Stimulated activated CD8-positive, alpha-beta memory T cell treated with anti-CD3 and anti-CD28 coated beads, Interleukin-7, amount 100 ng/mL, for 1 hour (primary cell): ENCODE measurements around the gene NOVA2.
A peak's percentile ranks its signal among the peaks of the same experiment; 100 is the strongest.
"Not testable (repeated sequence)": the region's sequence is repeated elsewhere in the genome, so short reads cannot be mapped to it uniquely, and the experiment has no call there.

Experiments used
- DNase-seq, 2 donors: peaks; one replicate each; pipeline ENCODE4 v3.0.0-alpha.2; 2020; ENCODE audit warnings: low read depth in 2 of 2

Gene NOVA2

DNA sequence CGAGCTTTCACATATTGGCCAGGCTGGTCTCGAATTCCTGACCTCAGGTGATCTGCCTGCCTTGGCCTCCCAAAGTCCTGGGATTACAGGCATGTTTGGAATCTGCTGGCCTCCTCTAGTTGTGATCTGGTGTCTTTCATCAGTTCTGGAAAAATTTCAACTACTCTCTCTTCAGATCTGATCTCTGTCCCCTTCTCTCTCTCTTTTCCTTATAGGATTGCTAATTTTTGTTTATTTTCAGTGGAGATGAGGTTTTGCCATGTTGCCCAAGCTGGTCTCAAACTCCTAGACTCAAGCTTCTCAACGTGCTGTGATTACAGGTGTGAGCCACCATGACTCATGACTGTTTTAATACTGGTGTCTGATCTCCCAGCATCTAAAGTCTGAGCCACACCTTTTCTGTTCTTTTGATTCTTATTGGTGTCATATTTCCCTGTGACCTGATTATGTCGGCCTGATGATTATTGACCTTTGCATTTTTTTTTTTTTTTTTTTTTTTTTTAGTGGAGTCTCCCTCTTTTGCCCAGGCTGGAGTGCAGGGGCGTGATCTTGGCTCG is 48.7 kb downstream of the NOVA2 start:
- no peak for DNase-seq

DNA sequence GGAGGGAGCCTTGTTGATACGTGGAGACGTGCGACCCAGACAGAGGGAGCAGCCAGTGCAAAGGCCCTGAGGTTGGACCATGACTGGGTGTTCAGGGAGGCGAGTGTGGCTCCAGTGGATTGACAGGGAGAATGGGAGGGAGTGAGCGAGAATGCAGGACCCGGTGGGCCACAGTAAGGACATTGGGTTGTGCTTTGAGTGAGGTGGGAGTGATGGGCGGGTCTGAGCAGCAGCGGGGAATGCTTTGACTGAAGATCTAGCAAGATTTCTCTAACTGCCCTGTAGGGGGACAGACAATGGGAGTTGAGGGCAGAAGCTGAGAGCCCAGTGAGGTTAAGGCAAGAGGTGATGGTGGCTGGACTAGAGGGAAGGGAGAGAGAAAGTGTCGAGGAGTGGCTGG is 51.4 kb downstream of the NOVA2 start:
- DNase-seq: no peak

DNA sequence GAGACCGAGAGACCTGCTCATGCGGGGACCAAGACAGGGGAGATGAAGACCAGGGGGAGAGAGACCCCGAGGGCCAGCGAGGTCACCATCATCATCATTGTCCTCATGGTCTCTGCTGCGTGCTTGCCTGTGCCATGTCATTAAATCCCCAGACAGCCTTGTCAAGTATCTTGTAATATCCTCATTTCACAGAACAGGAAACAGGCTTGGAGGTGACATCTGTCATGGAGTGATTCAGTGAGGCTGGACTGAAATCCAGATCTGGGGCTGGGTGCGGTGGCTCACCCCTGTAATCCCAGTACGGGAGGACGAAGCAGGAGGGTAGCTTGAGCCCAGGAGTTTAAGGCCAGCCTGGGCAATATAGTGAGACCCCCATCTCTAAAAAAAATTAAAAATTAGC is 53.2 kb downstream of the NOVA2 start:
- DNase-seq: no peak

DNA sequence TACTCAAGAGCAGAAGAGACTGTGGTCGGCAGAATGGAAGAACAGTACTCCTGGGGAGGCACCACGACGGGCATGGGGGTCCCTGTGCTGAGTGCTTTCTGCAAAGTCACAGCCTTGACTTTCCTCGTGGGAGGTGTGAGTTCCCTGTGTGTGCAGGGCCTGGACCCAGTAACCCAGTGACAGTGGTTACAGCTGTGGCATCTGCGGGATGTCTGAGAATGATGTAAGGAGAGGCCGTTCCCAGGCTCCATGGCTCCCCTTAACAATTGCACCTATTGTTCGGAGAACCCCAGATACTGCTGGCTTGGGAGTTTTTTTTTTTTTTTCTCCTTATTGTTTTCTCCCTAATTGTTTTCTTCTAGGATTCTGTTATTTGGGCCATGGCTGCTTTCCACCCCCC is 54.0 kb downstream of the NOVA2 start:
- DNase-seq: no peak

DNA sequence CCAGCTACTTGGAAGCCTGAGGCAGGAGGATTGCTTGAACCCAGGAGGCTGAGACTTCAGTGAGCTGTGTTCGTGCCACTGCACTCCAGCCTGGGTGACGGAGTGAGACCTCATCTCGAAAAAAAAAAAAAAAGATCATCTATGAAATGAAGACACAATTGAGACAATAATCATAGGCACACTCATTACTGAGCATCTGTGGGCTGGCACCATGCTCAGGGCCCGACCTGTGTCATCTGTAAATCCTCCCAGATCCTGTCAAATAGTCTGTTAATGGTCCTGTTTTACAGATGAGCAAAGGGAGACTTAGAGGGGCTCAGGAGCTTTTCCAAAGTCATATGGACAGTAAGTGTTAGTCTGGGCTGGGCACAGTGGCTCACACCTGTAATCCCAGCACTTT is 54.9 kb downstream of the NOVA2 start:
- DNase-seq: no peak

DNA sequence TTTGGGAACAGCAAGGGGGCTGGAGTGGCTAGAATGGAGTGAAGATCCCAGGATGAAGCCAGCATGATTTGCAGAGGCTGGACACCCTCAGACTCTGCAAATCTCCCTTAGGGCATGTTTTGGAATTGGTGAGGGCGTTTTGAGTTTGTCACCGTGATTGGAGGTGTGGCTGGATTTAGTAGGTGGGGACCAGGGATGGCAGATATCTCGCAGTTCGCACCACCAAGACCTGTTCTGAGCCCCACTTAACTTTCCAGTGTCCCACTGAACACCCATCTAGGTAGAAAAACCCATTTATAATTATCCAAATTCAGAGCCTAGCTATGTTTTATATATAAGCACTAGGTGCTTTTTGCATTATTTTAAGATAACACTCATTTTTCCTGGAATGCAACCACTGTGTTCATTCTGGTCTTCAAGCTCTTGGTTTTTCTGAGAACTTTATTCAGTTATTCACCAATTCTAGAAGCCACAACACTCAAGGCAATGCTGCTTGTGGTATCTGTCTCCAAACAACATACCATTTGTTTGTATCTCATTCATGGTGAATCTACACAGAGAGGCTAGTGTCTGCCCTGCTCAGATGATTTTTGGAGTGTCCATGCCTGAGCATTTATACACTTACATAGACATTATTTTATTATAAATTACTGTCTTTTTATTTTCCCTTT is 56.1 kb downstream of the NOVA2 start:
- no peak for DNase-seq

DNA sequence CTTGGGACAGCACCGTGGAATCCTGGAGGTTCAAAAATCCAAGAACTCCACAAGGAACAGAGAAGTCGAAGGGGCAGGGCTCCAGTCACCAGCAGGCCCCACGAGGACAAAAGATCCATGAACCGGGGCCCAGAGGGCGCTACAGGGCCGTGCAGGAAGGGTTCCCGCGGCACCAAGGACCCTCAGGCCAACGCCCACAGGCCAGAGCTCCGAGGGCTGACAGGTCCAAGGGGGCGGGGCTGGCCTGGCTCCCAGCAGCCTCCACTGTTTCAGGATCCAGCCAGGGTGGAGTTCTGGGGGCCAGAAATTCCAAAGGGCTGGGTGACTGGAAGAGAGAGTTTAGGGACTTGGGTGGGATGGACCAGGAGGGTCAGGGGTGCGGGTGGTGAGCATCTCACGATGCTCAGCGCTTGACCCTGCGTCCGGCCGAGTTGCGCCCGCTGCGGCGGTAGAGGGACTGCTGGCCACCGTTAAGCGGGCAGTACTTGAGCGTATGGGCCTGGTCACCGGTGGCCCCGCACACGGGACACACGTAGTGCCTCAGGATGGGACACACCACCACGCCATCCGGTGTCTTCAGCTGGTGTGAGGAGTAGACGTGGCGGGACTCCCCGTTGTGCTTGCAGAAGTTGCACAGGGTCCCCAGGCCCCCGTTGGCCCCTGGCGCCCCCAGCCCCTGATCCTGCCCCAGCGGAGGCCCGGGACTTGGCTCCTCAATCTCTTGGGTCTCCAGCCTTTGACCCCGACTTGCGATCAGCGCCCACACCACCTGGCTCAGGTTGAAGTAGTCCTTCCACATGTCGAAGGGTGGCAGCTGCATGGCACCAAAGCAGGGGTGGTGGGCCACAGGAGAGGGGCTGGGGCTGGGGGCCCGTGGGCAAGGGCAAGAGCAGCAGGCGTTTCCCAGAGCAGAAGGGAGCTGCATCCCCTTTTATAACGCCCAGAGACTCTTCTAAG is 59.5 kb downstream of the NOVA2 start, which contains the start of gene NANOS2:
Gene NANOS2, minus strand, starts transcription at position 905 of the 957 bp plus-strand sequence. Its CDS starts 85 bp downstream, at position 820.
- no peak for DNase-seq

DNA sequence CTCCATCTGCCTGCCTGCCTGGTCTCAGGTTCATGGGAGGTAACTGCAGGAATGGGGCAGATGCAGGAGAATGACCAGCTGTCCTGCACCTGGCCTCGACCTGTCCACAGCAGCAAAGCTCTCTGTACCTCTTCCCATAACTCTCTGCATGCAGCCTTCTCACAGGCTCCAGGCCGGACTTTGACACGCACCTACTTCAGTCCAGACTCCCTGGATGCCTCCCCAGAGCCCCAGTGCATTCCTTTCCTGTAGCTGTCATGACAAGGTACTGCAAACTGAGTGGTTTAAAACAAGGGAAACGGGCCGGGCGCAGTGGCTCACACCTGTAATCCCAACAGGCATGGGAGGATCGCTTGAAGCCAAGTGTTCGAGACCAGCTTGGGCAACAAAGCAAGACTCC is 62.4 kb downstream of the NOVA2 start:
- no peak for DNase-seq

DNA sequence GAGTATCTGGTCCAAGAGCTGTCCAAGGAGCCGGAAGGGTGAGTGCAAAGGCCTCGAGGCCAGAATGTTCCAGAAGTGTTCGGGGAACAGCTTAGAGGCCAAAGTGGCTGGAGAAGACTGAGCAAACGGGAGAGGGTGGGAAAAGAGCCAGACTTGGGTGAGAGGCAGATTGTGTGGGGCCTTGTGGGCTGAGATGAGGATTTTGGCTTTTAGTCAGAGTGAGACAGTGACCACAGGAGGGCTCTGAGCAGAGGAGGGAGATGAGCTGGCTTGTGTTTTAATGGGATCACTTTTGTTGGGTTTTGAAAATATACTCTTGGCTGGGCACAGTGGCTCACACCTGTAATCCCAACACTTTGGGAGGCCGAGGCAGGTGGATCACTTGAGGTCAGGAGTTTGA is 64.7 kb downstream of the NOVA2 start:
- DNase-seq: no peak

DNA sequence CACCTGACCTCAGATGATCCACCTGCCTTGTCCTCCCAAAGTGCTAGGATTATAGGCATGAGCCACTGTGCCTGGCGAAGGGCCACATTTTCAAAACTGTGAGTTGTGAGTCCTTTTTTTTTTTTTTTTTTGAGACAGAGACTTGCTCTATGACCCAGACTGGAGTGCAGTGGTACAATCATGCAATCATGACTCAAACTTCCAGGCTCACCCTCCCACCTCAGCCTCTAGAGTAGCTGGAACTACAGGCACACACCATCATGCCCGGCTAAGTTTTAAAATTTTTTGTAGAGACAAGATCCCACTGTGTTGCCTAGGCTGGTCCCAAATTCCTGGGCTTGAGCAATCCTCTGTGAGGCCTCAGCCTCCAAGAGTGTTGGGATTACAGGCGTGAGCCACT is 67.4 kb downstream of the NOVA2 start:
- no peak for DNase-seq

DNA sequence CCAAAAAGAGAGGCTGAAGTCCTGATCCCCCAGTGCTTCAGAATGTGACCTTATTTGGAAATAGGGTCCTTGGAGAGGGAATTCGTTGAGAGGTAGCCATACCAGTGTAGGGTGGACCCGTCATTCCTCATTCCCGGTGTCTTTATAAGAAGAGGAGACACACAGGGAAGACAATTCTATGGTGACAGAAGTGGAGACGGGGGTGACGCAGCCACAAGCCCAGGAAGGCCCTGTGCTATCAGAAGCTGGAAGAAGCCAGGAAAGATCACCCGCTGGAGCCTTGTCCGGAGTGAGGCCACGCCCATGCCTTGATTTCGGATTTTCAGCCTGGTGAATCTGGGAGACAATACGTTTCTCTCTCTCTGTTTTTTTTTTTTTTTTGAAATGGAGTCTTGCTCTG is 68.7 kb downstream of the NOVA2 start:
- DNase-seq: no peak

DNA sequence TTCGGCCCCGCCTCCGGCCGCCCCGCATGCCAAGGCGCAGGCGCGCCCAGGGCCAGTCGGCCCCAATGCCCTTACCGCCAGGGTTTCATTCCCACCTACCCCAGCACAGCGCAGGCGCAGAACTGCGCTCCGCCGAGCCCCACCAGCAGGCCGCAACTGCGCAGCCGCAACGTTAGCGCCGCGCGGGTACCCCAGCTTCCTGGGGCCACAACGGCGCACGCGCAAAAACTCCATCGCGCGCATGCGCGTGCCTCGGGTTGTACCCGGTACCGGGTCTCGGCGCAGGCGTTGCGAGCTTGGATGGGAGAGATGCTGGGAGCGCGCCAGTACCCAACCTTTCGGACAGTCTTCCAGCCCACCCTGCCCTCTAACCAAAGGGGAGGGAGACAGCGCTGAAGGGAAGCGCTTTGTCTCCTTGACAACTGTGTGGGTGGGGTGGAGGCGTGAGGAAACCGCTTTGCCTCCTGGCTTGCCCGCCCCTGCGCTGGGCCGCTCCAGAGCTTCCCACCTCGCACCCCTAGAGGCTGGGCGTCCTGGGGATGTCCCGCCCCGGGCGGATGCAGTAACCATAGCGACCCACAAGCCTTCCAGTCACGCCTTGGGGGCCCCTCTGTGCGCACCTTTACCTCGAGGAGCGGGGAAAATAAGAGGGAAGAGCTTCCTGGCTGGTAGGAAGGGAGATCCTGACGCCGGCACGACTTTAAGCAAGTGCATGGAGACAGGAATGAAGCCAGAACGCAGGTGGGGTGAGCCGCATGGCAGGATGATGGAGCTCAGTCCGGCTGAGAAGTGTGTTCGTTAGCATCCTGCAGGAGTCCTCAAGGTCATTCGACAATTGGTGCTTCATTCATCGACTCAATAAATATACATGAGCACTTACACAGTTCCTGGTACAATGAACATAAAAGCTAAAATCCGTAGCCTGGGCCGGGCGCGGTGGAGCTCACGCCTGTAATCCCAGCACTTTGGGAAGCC is 70.7 kb downstream of the NOVA2 start:
- DNase-seq: peak; percentile 99

DNA sequence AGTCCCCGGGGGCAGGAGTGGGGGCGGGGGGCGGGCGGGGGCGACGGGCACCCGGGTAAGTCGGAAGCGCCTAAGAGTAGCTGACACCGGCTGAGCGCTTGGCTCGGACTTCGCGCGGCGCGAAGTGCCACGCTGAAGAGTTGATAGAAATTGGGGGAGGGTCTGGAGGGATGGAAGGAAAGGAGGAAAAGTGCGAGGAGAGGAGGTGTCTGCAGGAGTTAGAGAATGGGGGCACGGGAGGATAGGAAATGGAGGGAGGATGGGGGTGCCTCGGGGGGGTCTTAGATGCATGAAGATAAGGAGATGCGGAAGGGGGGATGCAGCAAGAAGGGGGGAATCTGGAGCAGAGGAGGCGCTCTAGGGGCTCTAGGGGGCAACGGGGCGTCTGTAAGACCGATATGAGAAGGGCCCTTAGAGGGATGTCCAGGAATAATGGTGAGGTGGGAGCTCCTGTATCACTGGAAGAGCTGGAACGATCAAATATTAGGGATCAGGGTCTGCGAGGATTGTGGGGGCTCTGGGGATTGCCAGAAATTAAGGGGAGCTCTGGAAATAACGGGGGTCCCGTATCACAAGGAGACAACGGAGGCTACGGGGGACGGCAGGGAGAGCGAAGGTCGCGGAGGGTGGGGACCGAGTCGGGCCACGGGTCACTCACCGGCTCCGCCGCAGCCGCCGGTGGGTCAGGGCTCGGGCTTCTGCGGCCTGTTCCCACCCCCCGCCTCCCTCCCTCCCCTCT is 71.6 kb downstream of the NOVA2 start, which contains the start of gene MYPOP:
Gene MYPOP, minus strand, starts transcription at position 702 of the 739 bp plus-strand sequence. CDS start 840 bp downstream, outside the sequence.
- DNase-seq: no peak

DNA sequence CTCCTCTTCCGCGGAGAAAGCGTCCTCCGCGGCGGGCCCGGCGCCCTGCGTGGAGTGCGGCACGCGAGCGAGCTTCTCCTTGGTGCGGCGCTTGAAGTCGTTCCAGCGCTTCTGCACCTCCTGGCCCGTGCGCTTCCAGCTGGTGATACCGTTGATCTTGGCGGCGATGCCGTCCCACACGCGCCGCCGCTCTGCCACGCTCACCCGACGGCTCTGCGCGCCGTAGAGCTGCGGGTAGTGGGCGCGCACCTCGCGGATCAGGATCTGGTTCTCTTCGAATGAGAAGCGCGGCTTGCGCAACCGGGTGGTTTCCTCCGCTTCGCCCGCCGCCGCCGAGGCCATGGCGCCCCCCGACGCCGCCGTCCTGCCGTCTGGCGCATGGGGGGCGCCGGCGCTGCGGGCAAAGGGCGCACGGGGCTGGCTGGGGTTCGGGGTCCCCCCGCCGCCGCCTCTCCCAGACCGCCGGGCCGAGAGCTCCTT is 72.2 kb downstream of the NOVA2 start:
- DNase-seq: no peak

DNA sequence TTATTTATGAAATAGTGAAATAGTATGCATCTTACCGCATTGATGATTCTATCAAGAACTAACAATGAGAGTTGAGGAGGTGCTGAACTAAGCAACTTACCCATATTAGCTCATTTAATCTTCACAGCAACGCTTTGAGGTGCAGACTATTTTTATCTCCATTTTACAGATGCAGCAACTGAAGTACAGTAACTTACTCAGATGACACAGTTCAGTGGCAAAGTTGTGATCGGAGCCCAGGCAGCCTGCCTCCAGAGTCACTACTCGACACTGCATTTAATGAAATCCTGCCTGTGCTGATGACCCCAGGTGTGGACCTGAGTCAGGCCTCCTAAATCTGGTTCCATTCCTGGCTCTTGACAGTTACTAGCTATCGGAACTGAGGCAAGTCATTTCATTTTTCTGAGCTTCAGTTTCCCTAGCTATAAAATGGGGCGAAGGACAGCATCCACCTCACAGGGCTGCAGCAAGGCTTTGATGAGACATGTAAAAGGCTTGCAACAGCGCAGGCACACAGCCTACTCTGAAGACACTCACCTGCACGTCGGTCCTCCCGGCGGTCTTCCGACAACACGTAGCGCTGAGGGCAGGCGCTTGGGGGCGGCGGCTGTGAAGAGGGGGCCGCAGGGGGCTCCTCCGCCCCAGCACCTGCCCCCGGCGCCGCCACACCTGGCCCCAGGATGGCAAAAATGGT is 72.8 kb downstream of the NOVA2 start:
- no peak for DNase-seq

DNA sequence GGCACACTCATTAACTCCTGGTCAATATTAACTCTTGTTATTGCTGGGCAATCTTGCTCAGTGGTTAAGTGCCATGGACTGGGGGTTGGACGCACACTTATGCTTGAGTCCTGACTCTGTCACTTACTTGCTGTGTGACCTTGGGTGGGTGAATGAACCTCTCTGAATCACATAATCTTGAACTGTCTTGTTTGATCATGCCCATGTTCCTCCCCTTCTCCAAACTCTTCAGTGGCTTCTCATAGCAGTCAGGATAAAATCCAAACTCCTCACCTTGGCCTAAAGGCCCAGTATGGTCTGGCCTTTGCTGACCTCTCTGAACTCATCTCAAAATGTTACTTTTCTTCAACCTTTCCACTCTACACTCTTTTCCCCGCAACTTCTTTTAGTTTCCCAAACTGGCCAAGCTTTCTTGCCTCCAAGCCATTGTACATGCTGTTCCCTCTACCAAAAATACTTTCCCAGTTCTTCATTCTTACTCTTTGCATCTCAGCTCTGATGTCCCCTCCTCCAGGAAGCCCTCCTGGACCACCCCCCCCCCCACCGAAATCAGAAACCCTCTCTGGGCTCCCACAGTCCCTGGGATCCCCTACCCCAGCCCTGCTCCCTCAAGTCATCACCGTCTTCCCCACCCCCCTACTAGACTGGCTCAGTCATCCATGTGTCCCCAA is 73.6 kb downstream of the NOVA2 start:
- DNase-seq: no peak

DNA sequence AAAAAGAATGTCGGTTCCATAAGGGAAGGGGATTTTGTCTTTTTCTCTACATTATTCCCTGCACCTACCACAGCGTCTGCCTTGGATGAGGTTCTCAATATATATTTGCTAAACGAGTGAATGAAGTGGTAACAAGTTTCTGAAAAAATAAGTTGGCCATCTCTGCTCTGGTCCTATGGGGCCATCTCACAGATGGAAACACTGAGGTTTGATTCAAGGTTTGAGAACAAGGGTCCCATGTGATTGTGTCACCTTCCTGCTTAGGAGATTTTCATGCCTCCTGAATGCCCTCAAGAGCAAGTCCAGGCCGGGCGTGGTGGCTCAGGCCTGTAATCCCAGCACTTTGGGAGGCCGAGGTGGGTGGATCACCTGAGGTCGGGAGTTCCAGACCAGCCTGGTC is 74.4 kb downstream of the NOVA2 start:
- DNase-seq: no peak

DNA sequence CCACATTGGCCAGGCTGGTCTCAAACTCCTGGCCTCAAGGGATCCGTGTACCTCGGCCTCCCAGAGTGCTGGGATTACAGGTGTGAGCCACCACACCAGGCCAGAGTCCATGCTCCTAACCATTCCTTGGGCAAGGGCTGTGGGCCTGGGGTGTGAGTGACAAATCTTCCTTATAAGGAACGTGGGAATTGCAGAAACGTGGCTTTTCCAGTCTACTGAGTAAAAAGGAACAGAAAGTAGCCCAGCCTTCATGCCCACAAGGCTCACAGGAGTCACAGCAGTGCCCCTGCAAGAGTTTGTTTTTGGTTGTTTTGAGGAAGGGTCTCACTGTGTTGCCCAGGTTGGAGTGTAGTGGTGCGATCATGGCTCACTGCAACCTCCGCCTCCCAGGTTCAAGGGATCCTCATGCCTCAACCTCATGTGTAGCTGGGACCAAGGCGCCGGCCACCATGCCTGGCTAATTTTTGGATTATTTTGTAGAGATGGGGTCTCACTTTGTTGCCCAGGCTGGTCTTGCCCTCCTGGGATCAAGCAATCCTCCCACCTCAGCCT is 76.3 kb downstream of the NOVA2 start:
- no peak for DNase-seq

DNA sequence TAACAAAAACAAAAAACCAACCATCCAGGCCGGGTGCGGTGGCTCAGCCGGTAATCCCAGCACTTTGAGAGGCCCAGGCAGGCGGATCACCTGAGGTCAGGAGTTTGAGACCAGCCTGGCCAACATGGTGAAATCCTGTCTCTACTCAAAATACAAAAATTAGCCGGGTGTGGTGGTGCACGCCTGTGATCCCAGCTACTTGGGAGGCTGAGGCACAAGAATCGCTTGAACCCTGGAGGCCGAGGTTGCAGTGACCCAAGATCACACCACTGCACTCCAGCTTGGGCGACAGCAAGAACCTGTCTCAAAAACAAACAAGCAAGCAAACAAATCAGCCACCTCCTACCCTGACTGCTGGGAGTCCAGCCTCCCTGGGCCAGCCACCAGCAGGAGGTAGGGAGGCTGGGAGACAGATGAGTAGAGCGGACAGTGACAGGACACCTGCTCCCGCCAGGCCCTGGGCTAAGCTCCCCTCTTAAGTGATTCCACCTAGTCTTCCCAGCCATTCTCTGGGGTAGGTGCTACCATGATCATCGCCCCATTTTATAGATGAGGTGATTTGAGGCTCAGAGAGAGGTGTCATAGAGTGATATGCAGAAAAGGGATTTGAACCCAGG is 77.6 kb downstream of the NOVA2 start:
- not testable (repeated sequence) for DNase-seq
